ENCODE measurements around the gene ACSM3. TPM values are rescaled to one million over a fixed set of nuclear protein-coding genes. Genes with fewer than 3 reads are reported as not detected.
"Not testable (repeated sequence)": the region's sequence is repeated elsewhere in the genome, so short reads cannot be mapped to it uniquely, and the experiment has no call there.

ACSM3 gene
- total RNA-seq, 1 donor from 2014 or later: 9.2 TPM

DNA sequence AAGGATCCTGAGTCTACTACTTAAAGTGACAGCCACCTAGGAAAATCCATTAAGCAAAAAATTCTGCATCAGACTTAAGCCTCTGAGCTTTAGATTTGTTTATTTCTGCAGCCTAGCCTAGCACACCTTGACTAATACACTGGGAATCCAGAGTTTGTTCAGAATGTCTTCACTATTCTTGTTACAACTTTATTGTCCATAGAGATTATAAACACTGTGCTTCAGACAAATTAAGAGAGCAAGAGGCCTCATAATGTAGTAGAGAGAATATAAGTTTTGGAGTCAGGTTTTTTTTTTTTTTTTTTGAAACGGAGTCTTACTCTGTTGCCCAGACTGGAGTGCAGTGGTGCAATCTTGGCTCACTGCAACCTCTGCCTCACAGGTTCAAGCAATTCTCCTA lies 13.3 kb upstream of the ACSM3 start:
- DNase-seq (no peak), ATAC-seq (no peak)

DNA sequence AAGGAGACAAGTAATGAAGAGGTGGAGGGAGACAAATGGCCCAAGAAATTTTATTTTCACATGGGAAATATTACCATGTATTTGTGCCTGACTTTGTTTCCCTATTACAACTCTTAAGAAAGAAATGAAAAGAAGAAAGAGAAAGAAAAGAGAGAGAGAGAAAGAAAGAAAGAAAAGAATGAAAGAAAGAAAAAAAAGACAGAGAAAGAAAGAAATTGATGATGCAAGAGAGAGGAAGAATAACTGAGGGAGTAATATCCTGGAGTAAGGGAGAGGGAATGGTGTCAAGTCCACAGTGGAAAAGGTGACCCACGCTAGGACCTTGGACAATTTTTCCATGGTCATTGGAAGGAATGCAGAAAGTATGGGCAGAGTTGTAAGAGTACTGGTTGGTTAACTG lies 10.1 kb upstream of the ACSM3 start:
- intact Hi-C loops (cut with micrococcal nuclease): no loop called here
- ATAC-seq (no peak), DNase-seq (no peak)

More for the DNA sequence above, 13.3 kb upstream of the ACSM3 start:
- intact Hi-C loops (cut with micrococcal nuclease): no loop called here

DNA sequence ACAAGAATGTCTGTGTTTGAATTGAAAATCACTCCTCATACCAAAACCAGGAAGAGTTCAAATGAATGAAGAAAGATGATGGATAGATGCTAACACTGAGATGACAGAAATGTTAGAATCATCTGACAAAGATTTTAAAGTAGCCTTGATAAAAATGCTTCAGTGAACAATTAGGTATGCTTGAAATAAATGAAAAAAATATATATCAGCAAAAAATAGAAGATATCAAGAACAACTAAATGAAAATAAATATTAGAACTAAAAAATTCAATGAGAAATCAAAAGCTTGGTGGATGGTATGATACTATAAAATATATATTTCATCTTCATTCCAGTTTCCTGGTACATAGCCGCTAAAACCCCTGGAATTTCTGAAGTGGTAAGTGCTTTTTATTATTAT lies 8.6 kb upstream of the ACSM3 start:
- ATAC-seq (no peak), DNase-seq (no peak)
- intact Hi-C loops (cut with micrococcal nuclease): no loop called here

GRCh38 chr16:20755799-20756198 lies 8.0 kb upstream of the ACSM3 start:
- intact Hi-C loops (cut with micrococcal nuclease); ATAC-seq; DNase-seq: not testable (repeated sequence)

DNA sequence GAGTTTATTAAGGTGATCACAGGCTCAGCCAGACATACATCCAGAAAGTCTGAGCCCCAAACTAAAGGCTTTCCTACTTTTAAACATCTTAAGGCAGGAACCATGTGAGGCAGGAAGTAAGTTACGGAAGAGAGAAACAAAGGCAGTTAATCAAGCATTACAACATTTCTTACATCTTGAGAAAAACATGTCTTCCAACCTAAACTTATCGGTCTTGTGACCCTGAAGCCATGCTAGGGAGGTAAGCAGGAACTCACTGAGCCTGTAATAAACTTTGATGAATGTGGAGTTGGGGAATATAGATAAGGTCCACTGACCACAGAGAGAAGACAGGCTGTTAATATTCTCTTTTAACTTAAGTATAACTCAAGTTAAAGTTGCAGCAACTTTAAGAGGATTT lies 3.5 kb upstream of the ACSM3 start:
- DNase-seq: no peak
- ATAC-seq: no peak
- intact Hi-C loops (cut with micrococcal nuclease): no loop called here

GRCh38 chr16:20761175-20761574 lies 2.6 kb upstream of the ACSM3 start:
- intact Hi-C loops (cut with micrococcal nuclease): no loop called here
- DNase-seq: no peak
- ATAC-seq: no peak

- DNase-seq (no peak), ATAC-seq (no peak)
- intact Hi-C loops (cut with micrococcal nuclease): no loop called here
Measured at GRCh38 chr16:20762404-20763123, 1.2 kb upstream of the ACSM3 start.

DNA sequence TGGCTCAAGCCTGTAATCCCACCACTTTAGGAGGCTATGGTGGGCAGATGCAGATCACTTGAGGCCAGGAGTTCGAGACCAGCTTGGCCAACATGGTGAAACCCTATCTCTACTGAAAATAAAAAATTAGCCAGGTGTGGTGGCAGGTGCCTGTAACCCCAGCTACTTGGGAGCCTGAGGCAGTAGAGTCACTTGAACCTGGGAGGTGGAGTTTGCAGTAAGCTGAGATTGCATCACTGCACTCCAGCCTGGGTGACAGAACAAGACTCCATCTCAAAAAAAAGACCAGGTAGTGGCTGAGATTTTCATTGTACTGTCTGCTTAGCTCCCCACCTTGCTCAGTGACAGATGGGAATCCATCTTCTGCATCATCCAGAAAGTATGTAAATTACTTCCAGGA lies 634 bp downstream of the ACSM3 start:
- DNase-seq; ATAC-seq; intact Hi-C loops (cut with micrococcal nuclease): not testable (repeated sequence)

GRCh38 chr16:20765732-20766131 lies 1.9 kb downstream of the ACSM3 start:
- DNase-seq: no peak
- intact Hi-C loops (cut with micrococcal nuclease): no loop called here
- ATAC-seq: no peak

GRCh38 chr16:20766294-20766693 lies 2.5 kb downstream of the ACSM3 start:
- no peak for DNase-seq
- no peak for ATAC-seq
- intact Hi-C loops (cut with micrococcal nuclease): no loop called here

- intact Hi-C loops (cut with micrococcal nuclease): no loop called here
- DNase-seq (no peak), ATAC-seq (no peak)
Measured at GRCh38 chr16:20767577-20767976, 3.8 kb downstream of the ACSM3 start.

DNA sequence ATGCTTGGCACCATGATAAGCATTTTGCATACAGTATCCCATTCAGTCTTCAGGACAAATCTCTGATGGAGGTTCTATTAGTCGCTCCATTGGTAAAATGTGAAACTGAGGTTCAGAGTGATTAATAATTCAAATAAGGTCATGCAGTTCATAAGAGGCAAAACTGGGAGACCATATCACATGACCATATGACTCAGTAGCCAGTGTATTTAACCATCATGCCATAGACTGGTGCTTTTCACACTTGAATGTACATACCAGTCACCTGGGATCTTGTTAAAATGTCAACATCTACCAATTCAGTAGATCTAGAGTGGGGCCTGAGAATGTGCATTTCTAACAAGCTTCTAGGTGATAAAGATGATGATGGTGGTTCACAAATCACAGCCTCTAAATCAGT lies 4.3 kb downstream of the ACSM3 start:
- intact Hi-C loops (cut with micrococcal nuclease): no loop called here
- DNase-seq: no peak
- no peak for ATAC-seq

- intact Hi-C loops (cut with micrococcal nuclease): no loop called here
Measured at GRCh38 chr16:20768818-20769217, 5.0 kb downstream of the ACSM3 start.

GRCh38 chr16:20773679-20774078 lies 9.9 kb downstream of the ACSM3 start:
- intact Hi-C loops (cut with micrococcal nuclease): no loop called here
- DNase-seq (no peak), ATAC-seq (no peak)

More at GRCh38 chr16:20768818-20769217, 5.0 kb downstream of the ACSM3 start:
- DNase-seq (no peak), ATAC-seq (no peak)

DNA sequence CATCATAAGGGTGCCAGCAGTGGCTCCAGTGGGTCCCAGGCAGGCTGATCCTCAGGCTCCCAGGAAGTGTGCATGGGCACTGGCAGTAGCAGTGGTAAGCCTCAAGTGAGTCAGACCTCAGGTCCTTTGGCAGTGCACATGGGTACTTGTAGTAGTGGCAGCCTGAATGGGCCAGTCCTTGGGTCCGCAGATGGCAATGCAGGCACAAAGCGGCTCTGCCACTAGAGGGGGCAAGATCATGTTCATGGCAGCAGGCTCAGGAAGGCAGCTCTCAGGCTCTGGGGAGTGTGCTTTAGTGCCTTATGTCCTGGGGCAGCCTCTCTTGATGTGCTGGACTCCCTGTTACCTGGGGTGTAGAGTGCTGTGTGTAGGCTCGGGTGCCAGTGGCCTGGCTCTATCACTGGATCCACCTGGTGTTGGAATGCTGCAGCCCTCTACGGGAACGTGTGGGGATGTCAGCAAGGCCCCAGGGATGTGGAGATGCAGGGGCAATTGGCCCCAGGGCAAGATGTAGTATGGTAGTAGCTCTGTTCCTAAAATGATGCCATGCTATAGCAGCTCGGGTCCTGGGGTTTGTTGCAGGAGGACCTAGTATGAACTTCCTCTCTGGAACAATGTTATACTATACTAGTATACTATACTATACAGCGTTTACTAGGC lies 11.0 kb downstream of the ACSM3 start:
- ATAC-seq (peak; percentile 87), DNase-seq (peak; percentile 66)
- intact Hi-C loops (cut with micrococcal nuclease): no loop called here

GRCh38 chr16:20781697-20782096 lies 17.9 kb downstream of the ACSM3 start:
- DNase-seq (no peak), ATAC-seq (no peak)
- intact Hi-C loops (cut with micrococcal nuclease): no loop called here

DNA sequence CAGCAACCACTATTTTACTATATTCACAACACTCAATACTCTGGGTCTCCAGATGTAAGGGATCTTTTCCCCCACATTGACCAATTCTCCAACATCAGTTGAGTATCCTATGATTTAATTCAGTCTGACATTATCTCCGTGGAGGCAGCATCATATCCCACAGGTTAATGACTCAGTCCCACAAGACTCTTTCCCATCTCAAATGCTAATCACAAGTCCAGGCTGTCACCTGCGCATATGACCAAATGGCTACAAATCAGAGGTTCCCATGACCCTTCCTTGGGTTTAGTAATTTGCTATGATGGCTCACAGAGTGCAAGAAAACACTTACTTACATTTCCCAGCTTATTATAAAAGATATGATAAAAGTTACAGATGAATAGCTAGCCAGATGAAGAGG lies 18.7 kb downstream of the ACSM3 start:
- DNase-seq: no peak
- no peak for ATAC-seq
- intact Hi-C loops (cut with micrococcal nuclease): no loop called here

- DNase-seq (no peak), ATAC-seq (no peak)
- intact Hi-C loops (cut with micrococcal nuclease): no loop called here
Measured at GRCh38 chr16:20784204-20784603, 20.4 kb downstream of the ACSM3 start.

DNA sequence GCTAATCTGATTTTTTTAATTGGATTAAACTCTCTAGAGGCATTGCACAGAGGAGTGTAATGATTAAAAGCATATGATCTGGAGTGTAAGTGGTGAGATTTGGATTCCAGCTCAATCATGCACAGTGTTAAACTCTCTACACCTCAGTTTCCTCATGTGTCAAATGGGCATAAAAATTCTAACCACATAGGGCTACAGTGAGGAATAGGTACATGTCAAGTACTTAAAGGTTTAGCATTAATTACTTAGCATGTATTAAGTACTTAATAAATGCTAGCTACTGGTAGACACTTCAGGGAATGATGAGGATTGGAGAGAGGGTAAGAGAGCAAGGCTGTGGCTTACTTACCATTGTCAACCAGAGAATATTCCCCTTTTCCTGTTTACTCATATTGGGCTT lies 25.3 kb downstream of the ACSM3 start:
- intact Hi-C loops (cut with micrococcal nuclease): no loop called here
- DNase-seq (no peak), ATAC-seq (no peak)

GRCh38 chr16:20791923-20792612 lies 28.3 kb downstream of the ACSM3 start:
- ATAC-seq (no peak), DNase-seq (no peak)
- intact Hi-C loops (cut with micrococcal nuclease): no loop called here
